Mucosa of descending colon (tissue), 3 donors: ENCODE data around the gene ODC1. TPM values are rescaled to one million over a fixed set of nuclear protein-coding genes. Genes with fewer than 3 reads are reported as not detected.

ENCODE experiments used
- ATAC-seq: fragments of 200-7000 bp; cut with Tn5 transposase; one replicate; pipeline ENCODE4 v1.9.1; 2020; ENCODE audit warnings: mild to moderate bottlenecking, moderate library complexity
- DNase-seq, 3 donors: peaks; one replicate each; pipeline ENCODE4 v3.0.0-alpha.2; 2020
- H3K36me3 ChIP-seq: fragments of 200-600 bp; one replicate; pipeline ENCODE4 v1.8.0; 2021; ENCODE audit warnings: low read depth, mild to moderate bottlenecking
- H3K4me1 ChIP-seq: fragments of 200-600 bp; one replicate; pipeline ENCODE4 v1.8.0; 2021; ENCODE audit warnings: low read depth, mild to moderate bottlenecking
- H3K4me3 ChIP-seq: fragments of 200-600 bp; one replicate; pipeline ENCODE4 v1.8.0; 2021; ENCODE audit warnings: mild to moderate bottlenecking
- H3K9me3 ChIP-seq: fragments of 200-600 bp; one replicate; pipeline ENCODE4 v1.8.0; 2021; ENCODE audit warnings: mild to moderate bottlenecking
- CTCF ChIP-seq: fragments of 200-600 bp; IDR thresholded peaks from one replicate; pipeline ENCODE4 v1.8.0; 2022; ENCODE audit warnings: antibody characterized with exemption, mild to moderate bottlenecking
- intact Hi-C, 2 donors: fragments of 100-400 bp; cut with DNase I in 1 of 2; cut with micrococcal nuclease in 1 of 2; formaldehyde crosslinking; loops; one replicate each; pipeline versions ENCODE4 v1.11.0 to v1.11.1; 2022; cut with DNase I, micrococcal nuclease
- total RNA-seq, 3 donors: library from RNA; stranded (reverse); fragmentation: NEBNext Ultra II Directional in 2 of 3; extraction: Animal tissue kit (Norgen Biotek cat#: 25700) in 2 of 3; gene quantifications; one replicate each; pipeline versions ENCODE4 v1.2.1 to v1.2.4, GENCODE V29; 2021 to 2023
- donor health status: DM: no; HTN: no; CAD: no; lungs with moderate emphysema.
- donor health status: DM: no; HTN: no; CAD: no.
- donor health status: DM: no; HTN: yes; CAD: no.

Gene ODC1
- total RNA-seq, 3 donors from 2014 or later = 32.2 to 60.2 (median 35.7) TPM

GRCh38 chr2:10481666-10482157, 33.6 kb upstream of the ODC1 start:
- DNase-seq (no peak), ATAC-seq (no peak)
- intact Hi-C loops = no loop called here
- Histone ChIP-seq H3K4me3 (no peak overlapping the region), H3K36me3 (no peaks in the 10 kb centered on the region), H3K4me1 (peaks cover 9% of the 10 kb centered on the region), H3K9me3 (no peaks in the 10 kb centered on the region)
- no peak for TF ChIP-seq CTCF

GRCh38 chr2:10481055-10481665, 33.0 kb upstream of the ODC1 start:
- no peak for DNase-seq

GRCh38 chr2:10480359-10480949, 32.3 kb upstream of the ODC1 start:
- no peak overlapping the region for H3K4me3 ChIP-seq
- intact Hi-C loops = no loop called here
- H3K9me3 ChIP-seq = no peaks in the 10 kb centered on the region
- H3K36me3 ChIP-seq = no peaks in the 10 kb centered on the region
- DNase-seq (no peak), ATAC-seq (no peak)
- TF ChIP-seq CTCF = no peak
- H3K4me1 ChIP-seq = peaks cover 4% of the 10 kb centered on the region

More at GRCh38 chr2:10481055-10481665, 33.0 kb upstream of the ODC1 start:
- Histone ChIP-seq H3K9me3 (no peaks in the 10 kb centered on the region), H3K36me3 (no peaks in the 10 kb centered on the region), H3K4me3 (no peak overlapping the region), H3K4me1 (peaks cover 4% of the 10 kb centered on the region)
- intact Hi-C loops = no loop called here
- no peak for TF ChIP-seq CTCF
- ATAC-seq = no peak

- H3K4me3 ChIP-seq = no peak overlapping the region
- no peak for TF ChIP-seq CTCF
- intact Hi-C loops = no loop called here
- H3K36me3 ChIP-seq = no peaks in the 10 kb centered on the region
- DNase-seq = peak in 1 of 3 donors; percentile 52
- peak; percentile 72 for ATAC-seq
- H3K9me3 ChIP-seq = no peaks in the 10 kb centered on the region
- peaks cover 4% of the 10 kb centered on the region for H3K4me1 ChIP-seq
These were observed 30.8 kb upstream of the ODC1 start for GRCh38 chr2:10478916-10479315.

- Histone ChIP-seq H3K4me3 (no peak overlapping the region), H3K4me1 (peaks cover 4% of the 10 kb centered on the region), H3K36me3 (no peaks in the 10 kb centered on the region), H3K9me3 (no peaks in the 10 kb centered on the region)
- no peak for DNase-seq
- ATAC-seq = no peak
- intact Hi-C loops = no loop called here
- TF ChIP-seq CTCF = no peak
These were observed 30.1 kb upstream of the ODC1 start for GRCh38 chr2:10478298-10478625.
